HepG2 (cell line): Measurements from ENCODE around the gene DOCK3. TPM values are rescaled to one million over a fixed set of nuclear protein-coding genes. Genes with fewer than 3 reads are reported as not detected.

Experiments used
- ATAC-seq: fragments of 200-7000 bp; cut with Tn5 transposase; 3 replicates; pipeline ENCODE4 v1.9.1; 2020; ENCODE audit warnings: mild to moderate bottlenecking, moderate library complexity
- BruUV-seq: library from RNA; stranded (reverse); fragments of 400-500 nt; replicated peaks from 2 replicates; lab custom pipeline; 2021; lab: Mats Ljungman, UMichigan
- CTCF ChIA-PET: fragments of 300-600 bp; formaldehyde crosslinking; extraction: SDS; loops from one replicate; lab custom pipeline; 2021; ENCODE audit warnings: low total read pairs, inconsistent platforms, low intra/inter-chr PET ratio; lab: Yijun Ruan, JAX
- POLR2A ChIA-PET: fragments of 350-600 bp; sonication (Branson Sonifier 250); formaldehyde crosslinking; loops from one replicate; lab custom pipeline; 2020; ENCODE audit warnings: antibody characterized with exemption, inconsistent platforms; lab: Yijun Ruan, JAX
- DNase-seq: peaks from one replicate; pipeline ENCODE4 v3.0.0-alpha.2; 2015; ENCODE audit warnings: low spot score
- FAIRE-seq: peaks from 3 replicates; lab custom pipeline; 2011; peaks lifted over from hg19 to GRCh38; lab: Jason Lieb, UNC
- H2AFZ ChIP-seq: one replicate; pipeline ENCODE4 v1.6.1; 2011; ENCODE audit warnings: low read length, inconsistent platforms
- H3K27ac ChIP-seq: fragments of 300-600 bp; 3 replicates; pipeline ENCODE4 v1.8.0; 2011; ENCODE audit warnings: mixed run types, mild to moderate bottlenecking, mixed read lengths, low read length, inconsistent platforms; ENCODE audit not compliant: insufficient read depth; ENCODE audit errors: extremely low read length
- H3K27me3 ChIP-seq, 2 experiments: fragments of 200-600 bp in 1 of 2; 2 replicates in 1 of 2; 3 replicates in 1 of 2; pipeline versions ENCODE4 v1.6.0 to v1.8.0; 2011; ENCODE audit warnings: low read length in 2 of 2, mild to moderate bottlenecking in 2 of 2, moderate library complexity in 2 of 2, inconsistent platforms in 1 of 2; ENCODE audit not compliant: insufficient read depth in 2 of 2, control insufficient read depth in 1 of 2
- H3K36me3 ChIP-seq, 2 experiments: fragments of 200-600 bp in 1 of 2; replicated peaks in 1 of 2; 2 replicates in 1 of 2; 3 replicates in 1 of 2; pipeline versions ENCODE4 v1.5.1 to v1.8.0; 2011; ENCODE audit warnings: low read length in 2 of 2, inconsistent platforms in 1 of 2; ENCODE audit not compliant: insufficient read depth in 2 of 2, control insufficient read depth in 1 of 2
- H3K4me1 ChIP-seq: 2 replicates; pipeline ENCODE4 v1.5.1; 2012; ENCODE audit warnings: low read length, inconsistent platforms; ENCODE audit not compliant: insufficient read depth
- H3K4me2 ChIP-seq: 2 replicates; pipeline ENCODE4 v1.6.0; 2011; ENCODE audit warnings: low read depth, low read length, inconsistent platforms
- H3K4me3 ChIP-seq, 3 experiments: fragments of 200-600 bp in 1 of 3; sonication (generic), shearing (Covaris generic) in 1 of 3; replicated peaks in 1 of 3; 2 replicates each; pipeline ENCODE4 v1.5.1; 2011 to 2016; ENCODE audit warnings: low read length in 3 of 3, inconsistent platforms in 2 of 3, low read depth in 2 of 3, mild to moderate bottlenecking in 2 of 3, control low read depth in 1 of 3, mixed read lengths in 1 of 3; ENCODE audit not compliant: insufficient read depth in 1 of 3
- H3K79me2 ChIP-seq: one replicate; pipeline ENCODE4 v1.6.1; 2011; ENCODE audit warnings: low read length, inconsistent platforms; ENCODE audit not compliant: insufficient read depth
- H3K9ac ChIP-seq: 2 replicates; pipeline ENCODE4 v1.6.0; 2011; ENCODE audit warnings: mild to moderate bottlenecking, low read depth, low read length, inconsistent platforms; ENCODE audit not compliant: insufficient read depth
- H3K9me3 ChIP-seq: 2 replicates; pipeline ENCODE4 v1.5.1; 2012; ENCODE audit warnings: mild to moderate bottlenecking, low read length
- H4K20me1 ChIP-seq: 2 replicates; pipeline ENCODE4 v1.6.0; 2011; ENCODE audit warnings: inconsistent platforms, mild to moderate bottlenecking, low read length, moderate library complexity; ENCODE audit not compliant: insufficient read depth
- EP300 ChIP-seq, 3 experiments: sonication (generic) in 1 of 3; formaldehyde crosslinking in 1 of 3; IDR thresholded peaks; 2 replicates each; pipeline versions ENCODE4 v1.5.1 to v1.6.1; 2011 to 2020; ENCODE audit warnings: low read depth in 2 of 3, low read length in 2 of 3, borderline replicate concordance in 1 of 3, improper control_type of control experiment in 1 of 3, mild to moderate bottlenecking in 1 of 3, missing genetic modification reagents in 1 of 3, moderate library complexity in 1 of 3
- GRHL1 ChIP-seq: sonication (generic); formaldehyde crosslinking; conservative IDR thresholded peaks from 2 replicates; pipeline ENCODE4 v1.8.0; 2022; ENCODE audit warnings: missing genetic modification reagents
- GTF2F1 ChIP-seq: fragments of 150-350 bp; IDR thresholded peaks from 2 replicates; pipeline ENCODE4 v1.6.1; 2014; ENCODE audit warnings: low read length
- HOXD1 ChIP-seq: sonication (generic); formaldehyde crosslinking; IDR thresholded peaks from 2 replicates; pipeline ENCODE4 v1.5.0; 2020; ENCODE audit warnings: missing genetic modification reagents
- NR2C2 ChIP-seq: sonication (generic); formaldehyde crosslinking; IDR thresholded peaks from 2 replicates; pipeline ENCODE4 v1.4.0; 2020; ENCODE audit warnings: missing genetic modification reagents, mild to moderate bottlenecking, moderate library complexity, borderline replicate concordance
- PTBP1 ChIP-seq: fragments of 200-400 bp; formaldehyde crosslinking; IDR thresholded peaks from 2 replicates; pipeline ENCODE4 v1.6.1; 2018; ENCODE audit warnings: low read length, low read depth; ENCODE audit not compliant: poor library complexity, severe bottlenecking
- SCMH1 ChIP-seq: sonication (generic); formaldehyde crosslinking; IDR thresholded peaks from 2 replicates; pipeline ENCODE4 v1.9.0; 2021; ENCODE audit warnings: missing genetic modification reagents, mild to moderate bottlenecking, borderline replicate concordance
- SIN3A ChIP-seq: IDR thresholded peaks from 2 replicates; pipeline ENCODE4 v1.6.1; 2011; ENCODE audit warnings: low read depth, mild to moderate bottlenecking, control low read depth, low read length, borderline replicate concordance
- SMC3 ChIP-seq: IDR thresholded peaks from 2 replicates; pipeline ENCODE4 v1.6.1; 2011; ENCODE audit warnings: low read length, improper control_type of control experiment
- ZFP36 ChIP-seq: fragments of 150-350 bp; IDR thresholded peaks from 2 replicates; pipeline ENCODE4 v1.6.1; 2018; ENCODE audit warnings: borderline replicate concordance, low read length, low read depth; ENCODE audit not compliant: partially characterized antibody
- ZNF773 ChIP-seq: sonication (generic); formaldehyde crosslinking; IDR thresholded peaks from 2 replicates; pipeline ENCODE4 v1.4.0; 2020; ENCODE audit warnings: missing genetic modification reagents, borderline replicate concordance
- WGBS: methylation state at CpG from one replicate; pipeline ENCODE4 v1.1.6; 2017; ENCODE audit warnings: low lambda C conversion rate; 5-methylcytosine and 5-hydroxymethylcytosine counted together
- in situ Hi-C: cut with HindIII; loops from 2 replicates; pipeline ENCODE4 v1.10.0; 2017; ENCODE audit warnings: low pct_unique_long_range_greater_than_20kb; ENCODE audit not compliant: extremely low pct_ligation_motif_present
- intact Hi-C: fragments of 100-400 bp; cut with micrococcal nuclease; formaldehyde crosslinking; loops from one replicate; pipeline ENCODE4 v1.10.0; 2022; ENCODE audit not compliant: unreplicated experiment
- polyA plus RNA-seq, 8 experiments: library from polyadenylated mRNA; depleted of rRNA in 3 of 8; stranded (reverse) in 7 of 8; unstranded in 1 of 8; fragments of >200 nt; fragmentation: Illumina TruSeq in 4 of 8; extraction: Trizol in 4 of 8; gene quantifications; 2 replicates each; pipeline versions ENCODE4 v1.2.1 to v1.2.3, GENCODE V29; 2011 to 2016; ENCODE audit warnings: low read depth in 4 of 8, missing spikeins in 1 of 8, mixed read lengths in 1 of 8; ENCODE audit not compliant: insufficient read depth in 1 of 8
- total RNA-seq, 5 experiments: library from RNA; depleted of rRNA; stranded (reverse); fragments of >200 nt; fragmentation: Illumina TruSeq; extraction: Trizol; gene quantifications; 2 replicates each; pipeline ENCODE4 v1.2.3, GENCODE V29; 2016; ENCODE audit warnings: low read depth in 1 of 5

DOCK3 gene
- total and polyA plus RNA-seq, 2 of the 13 experiments (the other 11 are each of a cell fraction or from before 2014, with no cell fraction given) = not detected

DNA sequence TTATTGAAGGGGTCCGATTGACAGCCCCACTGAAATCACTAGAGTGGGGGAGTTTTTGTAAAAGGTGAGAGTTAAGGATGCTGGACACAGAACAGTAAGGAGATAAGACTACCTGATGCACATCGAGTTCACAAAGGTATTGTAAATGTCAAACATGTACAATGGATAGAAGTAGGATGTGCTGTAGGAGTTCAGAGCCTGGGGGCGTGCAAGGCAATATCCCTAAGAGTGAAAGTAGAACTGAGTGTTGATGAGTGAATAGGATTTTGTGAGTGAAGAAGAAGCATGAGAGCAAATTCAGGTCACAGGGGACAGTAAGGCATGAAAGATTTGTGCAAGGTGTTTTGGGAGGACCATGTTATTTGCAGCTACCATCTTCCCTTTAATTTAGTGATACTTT lies 21.5 kb downstream of the DOCK3 start (continued):
- TF ChIP-seq PTBP1 (no peak), HOXD1 (CRISPR knock-in tag) (no peak), ZNF773 (CRISPR knock-in tag) (no peak), GRHL1 (no peak), ZFP36 (no peak), SMC3 (no peak), SCMH1 (CRISPR knock-in tag) (no peak), NR2C2 (CRISPR knock-in tag) (no peak), EP300 (IDR thresholded peaks at IDR 0.05; ENCODE audit: low read depth in 2 of 2, low read length in 2 of 2) (no peak), EP300 (CRISPR knock-in tag; IDR thresholded peaks at IDR 0.05; ENCODE audit: borderline replicate concordance) (no peak)
- TF ChIP-seq, all 625 proteins: peak for 0

- H3K4me2 ChIP-seq = no peak overlapping the region
- H2AFZ ChIP-seq = no peak overlapping the region
- TF ChIP-seq SIN3A (no peak), GTF2F1 (no peak)
- FAIRE-seq (no peak), ATAC-seq (no peak), DNase-seq (no peak)
- H3K4me3 ChIP-seq = no peak overlapping the region
- H3K4me1 ChIP-seq = no peaks in the 10 kb centered on the region
- H3K27me3 ChIP-seq = no peaks in the 10 kb centered on the region
- POLR2A ChIA-PET = no interaction called here
- H3K79me2 ChIP-seq = no peaks in the 10 kb centered on the region
- intact Hi-C loops = no loop called here
- no peak overlapping the region for H3K9ac ChIP-seq
- in situ Hi-C loops = no loop called here
- BruUV-seq = no TSS peak
- H3K36me3 ChIP-seq = no peaks in the 10 kb centered on the region
- no peaks in the 10 kb centered on the region for H4K20me1 ChIP-seq
- no peak overlapping the region for H3K27ac ChIP-seq
- H3K9me3 ChIP-seq = peaks cover 12% of the 10 kb centered on the region; the same call in 1 of the 2 replicates
- WGBS = 5% methylated on average over 2 of the region's 2 CpGs
- CTCF ChIA-PET = no interaction called here
Measured at GRCh38 chr3:50698269-50698668, 23.5 kb downstream of the DOCK3 start.
